ENCODE data around the gene BCL3.

GRCh38 chr19:44746946-44747738 lies 1.4 kb upstream of the BCL3 start:
- TF ChIP-seq POLR2A (IDR thresholded peaks at IDR 0.05; ENCODE audit: low read length) (no peak), GATA1 (IDR thresholded peaks at IDR 0.05; ENCODE audit: low read depth, low read length) (no peak)

All from erythroblast (primary cell).